ENCODE results near the gene SH3BP2. TPM values are rescaled to one million over a fixed set of nuclear protein-coding genes. Genes with fewer than 3 reads are reported as not detected.

SH3BP2 gene
- total and polyA plus RNA-seq, 10 of the 15 experiments (the other 5 are each of a cell fraction or from before 2014, with no cell fraction given): 1.1 to 61.8 (median 23.9) TPM

DNA sequence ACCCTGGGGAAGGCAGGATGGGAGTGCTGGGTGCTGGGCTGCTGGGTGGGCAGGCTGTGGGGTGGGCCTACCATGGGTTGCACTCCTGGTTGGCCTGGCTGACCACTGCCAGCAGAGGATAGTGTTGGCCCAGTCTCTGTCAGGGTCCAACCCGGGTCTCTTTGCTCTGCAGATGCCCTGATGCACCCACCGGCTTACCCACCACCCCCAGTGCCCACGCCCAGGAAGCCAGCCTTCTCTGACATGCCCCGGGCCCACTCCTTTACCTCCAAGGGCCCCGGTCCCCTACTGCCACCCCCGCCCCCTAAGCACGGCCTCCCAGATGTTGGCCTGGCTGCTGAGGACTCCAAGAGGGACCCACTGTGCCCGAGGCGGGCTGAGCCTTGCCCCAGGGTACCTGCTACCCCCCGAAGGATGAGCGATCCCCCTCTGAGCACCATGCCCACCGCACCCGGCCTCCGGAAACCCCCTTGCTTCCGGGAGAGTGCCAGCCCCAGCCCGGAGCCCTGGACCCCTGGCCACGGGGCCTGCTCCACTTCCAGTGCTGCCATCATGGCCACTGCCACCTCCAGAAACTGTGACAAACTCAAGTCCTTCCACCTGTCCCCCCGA is 36.5 kb downstream of the SH3BP2 start:
- ATAC-seq (no peak), FAIRE-seq (no peak), DNase-seq (ENCODE audit: low read depth, low spot score) (no peak)
- WGBS (ENCODE audit: insufficient coverage, insufficient replicate concordance, low lambda C conversion rate, missing lambda C conversion rate): 93% methylated on average over 11 of the region's 18 CpGs
- Histone ChIP-seq H3K36me3 (ENCODE audit: control insufficient read depth in 2 of 2, insufficient read depth in 2 of 2, low read length in 1 of 2) (peaks cover 13 to 37% of the 10 kb centered on the region in 2 experiments; a peak in 3 of 4 replicates), H3K27ac (ENCODE audit: control insufficient read depth, insufficient read depth) (no peak overlapping the region), H3K4me2 (ENCODE audit: control insufficient read depth, insufficient read depth) (no peak overlapping the region), H3K9me3 (replicated peaks; ENCODE audit: control insufficient read depth, insufficient read depth, low read length) (no peaks in the 10 kb centered on the region), H3K9ac (ENCODE audit: control insufficient read depth, insufficient read depth, low read length) (no peak overlapping the region), H3K4me1 (ENCODE audit: control insufficient read depth, insufficient read depth, low read length) (peaks cover 18% of the 10 kb centered on the region), H3K79me2 (ENCODE audit: control insufficient read depth, insufficient read depth, low read length) (no peaks in the 10 kb centered on the region), H3K27me3 (replicated peaks in 1 of 2; ENCODE audit: control insufficient read depth in 2 of 2, insufficient read depth in 2 of 2, low read length in 1 of 2) (no peaks in the 10 kb centered on the region), H2AFZ (ENCODE audit: control insufficient read depth, low read depth, low read length) (no peak overlapping the region), H4K20me1 (ENCODE audit: control insufficient read depth, insufficient read depth) (no peaks in the 10 kb centered on the region), H3K4me3 (no peak overlapping the region)
- in situ Hi-C loops (cut with MboI) (no loop called here), intact Hi-C loops (cut with micrococcal nuclease; ENCODE audit: unreplicated experiment) (no loop called here)
- CTCF ChIA-PET: no interaction called here
- TF ChIP-seq SPI1 (IDR thresholded peaks at IDR 0.05; ENCODE audit: borderline replicate concordance, insufficient read depth, low read depth, low read length): no peak
- TF ChIP-seq, protein P1, sequence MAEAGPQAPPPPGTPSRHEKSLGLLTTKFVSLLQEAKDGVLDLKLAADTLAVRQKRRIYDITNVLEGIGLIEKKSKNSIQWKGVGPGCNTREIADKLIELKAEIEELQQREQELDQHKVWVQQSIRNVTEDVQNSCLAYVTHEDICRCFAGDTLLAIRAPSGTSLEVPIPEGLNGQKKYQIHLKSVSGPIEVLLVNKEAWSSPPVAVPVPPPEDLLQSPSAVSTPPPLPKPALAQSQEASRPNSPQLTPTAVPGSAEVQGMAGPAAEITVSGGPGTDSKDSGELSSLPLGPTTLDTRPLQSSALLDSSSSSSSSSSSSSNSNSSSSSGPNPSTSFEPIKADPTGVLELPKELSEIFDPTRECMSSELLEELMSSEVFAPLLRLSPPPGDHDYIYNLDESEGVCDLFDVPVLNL (IDR thresholded peaks at IDR 0.05; ENCODE audit: low read depth, low read length): no peak
- no peak for TF ChIP-seq SIX5 (IDR thresholded peaks at IDR 0.05; ENCODE audit: low read depth, low read length, severe bottlenecking)
- no peak for TF ChIP-seq RAD51 (IDR thresholded peaks at IDR 0.05)
- TF ChIP-seq GABPA (IDR thresholded peaks at IDR 0.05; ENCODE audit: low read depth): no peak
- TF ChIP-seq, protein P2, sequence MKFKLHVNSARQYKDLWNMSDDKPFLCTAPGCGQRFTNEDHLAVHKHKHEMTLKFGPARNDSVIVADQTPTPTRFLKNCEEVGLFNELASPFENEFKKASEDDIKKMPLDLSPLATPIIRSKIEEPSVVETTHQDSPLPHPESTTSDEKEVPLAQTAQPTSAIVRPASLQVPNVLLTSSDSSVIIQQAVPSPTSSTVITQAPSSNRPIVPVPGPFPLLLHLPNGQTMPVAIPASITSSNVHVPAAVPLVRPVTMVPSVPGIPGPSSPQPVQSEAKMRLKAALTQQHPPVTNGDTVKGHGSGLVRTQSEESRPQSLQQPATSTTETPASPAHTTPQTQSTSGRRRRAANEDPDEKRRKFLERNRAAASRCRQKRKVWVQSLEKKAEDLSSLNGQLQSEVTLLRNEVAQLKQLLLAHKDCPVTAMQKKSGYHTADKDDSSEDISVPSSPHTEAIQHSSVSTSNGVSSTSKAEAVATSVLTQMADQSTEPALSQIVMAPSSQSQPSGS (IDR thresholded peaks at IDR 0.05; ENCODE audit: low read length): no peak
- TF ChIP-seq, protein P3, sequence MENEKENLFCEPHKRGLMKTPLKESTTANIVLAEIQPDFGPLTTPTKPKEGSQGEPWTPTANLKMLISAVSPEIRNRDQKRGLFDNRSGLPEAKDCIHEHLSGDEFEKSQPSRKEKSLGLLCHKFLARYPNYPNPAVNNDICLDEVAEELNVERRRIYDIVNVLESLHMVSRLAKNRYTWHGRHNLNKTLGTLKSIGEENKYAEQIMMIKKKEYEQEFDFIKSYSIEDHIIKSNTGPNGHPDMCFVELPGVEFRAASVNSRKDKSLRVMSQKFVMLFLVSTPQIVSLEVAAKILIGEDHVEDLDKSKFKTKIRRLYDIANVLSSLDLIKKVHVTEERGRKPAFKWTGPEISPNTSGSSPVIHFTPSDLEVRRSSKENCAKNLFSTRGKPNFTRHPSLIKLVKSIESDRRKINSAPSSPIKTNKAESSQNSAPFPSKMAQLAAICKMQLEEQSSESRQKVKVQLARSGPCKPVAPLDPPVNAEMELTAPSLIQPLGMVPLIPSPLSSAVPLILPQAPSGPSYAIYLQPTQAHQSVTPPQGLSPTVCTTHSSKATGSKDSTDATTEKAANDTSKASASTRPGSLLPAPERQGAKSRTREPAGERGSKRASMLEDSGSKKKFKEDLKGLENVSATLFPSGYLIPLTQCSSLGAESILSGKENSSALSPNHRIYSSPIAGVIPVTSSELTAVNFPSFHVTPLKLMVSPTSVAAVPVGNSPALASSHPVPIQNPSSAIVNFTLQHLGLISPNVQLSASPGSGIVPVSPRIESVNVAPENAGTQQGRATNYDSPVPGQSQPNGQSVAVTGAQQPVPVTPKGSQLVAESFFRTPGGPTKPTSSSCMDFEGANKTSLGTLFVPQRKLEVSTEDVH (IDR thresholded peaks at IDR 0.05; ENCODE audit: low read depth, partially characterized antibody): no peak
- no peak for TF ChIP-seq ZSCAN29 (IDR thresholded peaks at IDR 0.05)
- no peak for TF ChIP-seq KLF5 (IDR thresholded peaks at IDR 0.05; ENCODE audit: partially characterized antibody)
- RAD21 ChIA-PET (ENCODE audit: unreplicated experiment): no interaction called here
- no TSS peak for BruUV-seq (replicated peaks)
- SMC1A ChIA-PET (ENCODE audit: uncharacterized antibody, unreplicated experiment): no interaction called here
- POLR2A ChIA-PET: no interaction called here
